ENCODE results near the gene CARD9. TPM values are rescaled to one million over a fixed set of nuclear protein-coding genes. Genes with fewer than 3 reads are reported as not detected.

CARD9 gene
- total RNA-seq, 1 donor from 2014 or later = 1.4 TPM

DNA sequence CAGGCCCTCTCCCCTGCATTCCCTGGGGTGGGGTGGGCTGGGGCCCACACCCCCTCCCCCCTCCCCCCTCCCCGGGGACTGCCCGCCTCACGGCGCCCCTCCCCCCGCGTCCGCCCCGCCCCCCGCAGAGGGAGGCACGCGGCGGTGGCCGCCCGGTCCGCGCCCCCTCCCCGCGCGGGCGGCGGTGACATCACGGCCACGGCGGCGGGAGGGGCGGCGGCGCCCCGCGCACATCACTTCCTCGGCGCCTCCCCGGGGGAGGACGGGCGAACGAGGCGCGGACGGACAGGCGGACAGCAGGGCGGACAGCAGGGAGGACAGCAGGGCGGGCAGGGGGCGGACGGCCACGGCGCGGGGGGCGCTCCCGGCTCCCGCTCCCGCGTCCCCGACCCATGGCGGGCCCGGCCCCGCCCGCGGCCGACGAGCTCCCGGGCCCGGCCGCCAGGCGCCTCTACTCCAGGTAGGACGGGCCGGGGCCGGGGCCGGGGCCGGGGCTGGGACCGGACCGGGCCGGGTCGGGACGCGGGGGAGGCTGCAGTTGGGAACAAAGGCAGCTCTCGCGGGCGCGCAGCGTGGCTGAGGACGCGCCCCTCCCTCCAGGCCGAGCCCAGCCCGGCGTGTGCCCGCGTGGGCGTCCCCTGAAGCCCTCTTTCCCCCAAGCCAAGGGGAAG is 46.0 kb downstream of the CARD9 start, which contains the start of gene GPSM1:
Gene GPSM1, plus strand, starts transcription at position 236 of the 671 bp plus-strand sequence. Its CDS starts 157 bp downstream, at position 393.
- H3K4me3 Mint-ChIP-seq = peak within 1 kb of the TSS; percentile 94
- peaks cover 15% of the 10 kb centered on the region for H3K4me1 Mint-ChIP-seq
- DNase-seq (ENCODE audit: low read depth, low spot score) = no peak
- peaks cover 3% of the 10 kb centered on the region for H3K27me3 Mint-ChIP-seq (ENCODE audit: low read depth)
- peak within 1 kb of the TSS; percentile 80 for H3K27ac Mint-ChIP-seq (ENCODE audit: unreplicated experiment)
- TF ChIP-seq, protein P1, sequence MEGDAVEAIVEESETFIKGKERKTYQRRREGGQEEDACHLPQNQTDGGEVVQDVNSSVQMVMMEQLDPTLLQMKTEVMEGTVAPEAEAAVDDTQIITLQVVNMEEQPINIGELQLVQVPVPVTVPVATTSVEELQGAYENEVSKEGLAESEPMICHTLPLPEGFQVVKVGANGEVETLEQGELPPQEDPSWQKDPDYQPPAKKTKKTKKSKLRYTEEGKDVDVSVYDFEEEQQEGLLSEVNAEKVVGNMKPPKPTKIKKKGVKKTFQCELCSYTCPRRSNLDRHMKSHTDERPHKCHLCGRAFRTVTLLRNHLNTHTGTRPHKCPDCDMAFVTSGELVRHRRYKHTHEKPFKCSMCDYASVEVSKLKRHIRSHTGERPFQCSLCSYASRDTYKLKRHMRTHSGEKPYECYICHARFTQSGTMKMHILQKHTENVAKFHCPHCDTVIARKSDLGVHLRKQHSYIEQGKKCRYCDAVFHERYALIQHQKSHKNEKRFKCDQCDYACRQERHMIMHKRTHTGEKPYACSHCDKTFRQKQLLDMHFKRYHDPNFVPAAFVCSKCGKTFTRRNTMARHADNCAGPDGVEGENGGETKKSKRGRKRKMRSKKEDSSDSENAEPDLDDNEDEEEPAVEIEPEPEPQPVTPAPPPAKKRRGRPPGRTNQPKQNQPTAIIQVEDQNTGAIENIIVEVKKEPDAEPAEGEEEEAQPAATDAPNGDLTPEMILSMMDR (conservative IDR thresholded peaks at IDR 0.05) = peak; percentile 5
- H3K36me3 Mint-ChIP-seq (ENCODE audit: low read depth) = no peaks in the 10 kb centered on the region
- no peaks in the 10 kb centered on the region for H3K9me3 Mint-ChIP-seq

DNA sequence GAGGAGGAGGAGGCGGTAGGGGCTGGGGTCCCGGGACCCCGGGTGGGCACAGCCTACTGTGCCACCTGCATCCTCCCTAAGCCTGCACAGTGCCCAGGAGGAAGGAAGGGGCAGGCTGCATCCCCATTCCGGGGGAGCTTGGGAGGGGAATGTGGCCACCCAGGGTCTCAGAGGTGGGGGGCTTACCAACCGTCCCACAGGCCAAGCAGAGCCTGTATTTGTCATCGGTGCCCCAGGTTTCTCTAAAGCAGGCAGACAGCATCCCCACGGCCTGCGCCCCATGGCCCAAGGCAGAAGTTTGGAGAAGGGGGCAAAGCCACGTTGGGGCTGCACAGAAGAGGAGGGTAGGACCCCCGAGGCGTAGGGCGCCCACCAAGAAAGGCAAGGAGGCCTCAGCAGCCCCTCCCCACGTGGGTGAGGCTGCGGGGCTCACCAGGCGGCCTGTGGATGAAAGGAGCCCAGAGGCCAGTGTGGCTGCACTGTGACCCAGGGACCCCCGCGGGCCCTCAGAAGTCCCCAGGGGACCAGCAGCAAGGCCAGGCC is 46.6 kb downstream of the CARD9 start:
- Mint-ChIP-seq H3K36me3 (ENCODE audit: low read depth) (no peaks in the 10 kb centered on the region), H3K4me1 (peaks cover 15% of the 10 kb centered on the region), H3K27ac (ENCODE audit: unreplicated experiment) (no peak overlapping the region), H3K27me3 (ENCODE audit: low read depth) (peaks cover 3% of the 10 kb centered on the region), H3K4me3 (peak overlapping the region; percentile 84), H3K9me3 (no peaks in the 10 kb centered on the region)
- TF ChIP-seq, protein P1 (conservative IDR thresholded peaks at IDR 0.05) = no peak
- no peak for DNase-seq (ENCODE audit: low read depth, low spot score)

DNA sequence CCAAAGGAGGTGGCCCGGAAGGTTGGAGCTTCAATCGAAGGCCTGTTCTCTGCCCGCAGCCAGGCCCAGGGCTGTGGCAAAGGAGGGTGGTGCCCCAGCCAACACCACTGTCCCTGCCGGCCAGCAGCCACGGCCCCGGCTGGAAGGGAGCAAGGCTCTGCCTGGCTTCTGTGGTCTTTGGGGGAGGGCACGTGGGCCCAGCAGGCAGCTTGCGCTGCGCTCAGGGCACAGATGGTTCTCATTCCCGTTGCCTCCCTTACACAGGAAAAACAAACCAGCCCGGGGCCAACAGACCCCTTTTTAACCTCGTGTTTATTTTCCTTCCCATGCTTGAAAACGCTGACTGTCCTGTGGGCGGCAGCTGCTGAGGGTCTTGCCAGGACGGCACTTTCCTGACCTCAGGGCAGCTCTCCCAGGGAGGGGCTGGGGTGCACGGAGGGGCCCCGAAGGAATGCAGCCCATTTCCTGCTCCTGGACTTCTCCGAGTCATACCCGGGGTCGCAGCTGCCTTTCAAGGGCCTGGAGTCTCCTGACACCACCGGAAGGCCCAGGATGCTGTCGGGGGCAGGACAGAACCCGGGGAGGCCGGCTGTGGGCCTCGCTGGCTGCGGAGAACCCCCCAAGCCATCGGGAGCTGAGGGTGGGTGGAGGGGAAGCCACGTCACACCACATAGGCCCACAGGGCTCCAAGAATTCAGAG is 47.3 kb downstream of the CARD9 start:
- TF ChIP-seq, protein P1 (conservative IDR thresholded peaks at IDR 0.05) = no peak
- H3K36me3 Mint-ChIP-seq (ENCODE audit: low read depth) = no peaks in the 10 kb centered on the region
- DNase-seq (ENCODE audit: low read depth, low spot score) = peak; percentile 48
- peaks cover 3% of the 10 kb centered on the region for H3K27me3 Mint-ChIP-seq (ENCODE audit: low read depth)
- peak overlapping the region; percentile 50 for H3K27ac Mint-ChIP-seq (ENCODE audit: unreplicated experiment)
- H3K4me3 Mint-ChIP-seq = peak overlapping the region; percentile 72
- H3K9me3 Mint-ChIP-seq = no peaks in the 10 kb centered on the region
- peaks cover 15% of the 10 kb centered on the region for H3K4me1 Mint-ChIP-seq

DNA sequence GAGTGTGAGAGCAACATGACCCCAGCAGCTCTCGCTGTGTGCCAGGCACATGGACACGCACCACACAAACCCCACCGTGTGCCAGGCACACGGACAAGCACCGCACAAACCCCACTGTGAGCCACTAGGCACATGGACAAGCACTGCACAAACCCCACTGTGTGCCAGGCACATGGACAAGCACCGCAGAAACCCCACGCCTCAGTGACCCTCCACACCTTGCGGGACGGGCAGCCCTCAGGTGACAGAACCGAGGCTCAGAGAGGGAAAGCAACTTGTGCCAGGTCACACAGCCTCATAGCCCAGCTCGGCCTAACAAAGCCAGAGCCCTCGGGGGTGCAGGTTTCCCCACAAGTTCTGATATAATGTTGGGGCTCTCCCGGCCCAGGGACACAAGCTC is 48.1 kb downstream of the CARD9 start:
- Mint-ChIP-seq H3K27ac (ENCODE audit: unreplicated experiment) (no peak overlapping the region), H3K9me3 (no peaks in the 10 kb centered on the region), H3K4me1 (peaks cover 15% of the 10 kb centered on the region), H3K36me3 (ENCODE audit: low read depth) (no peaks in the 10 kb centered on the region), H3K4me3 (peak overlapping the region; percentile 72), H3K27me3 (ENCODE audit: low read depth) (peaks cover 3% of the 10 kb centered on the region)
- TF ChIP-seq, protein P1 (conservative IDR thresholded peaks at IDR 0.05) = no peak
- DNase-seq (ENCODE audit: low read depth, low spot score) = no peak

DNA sequence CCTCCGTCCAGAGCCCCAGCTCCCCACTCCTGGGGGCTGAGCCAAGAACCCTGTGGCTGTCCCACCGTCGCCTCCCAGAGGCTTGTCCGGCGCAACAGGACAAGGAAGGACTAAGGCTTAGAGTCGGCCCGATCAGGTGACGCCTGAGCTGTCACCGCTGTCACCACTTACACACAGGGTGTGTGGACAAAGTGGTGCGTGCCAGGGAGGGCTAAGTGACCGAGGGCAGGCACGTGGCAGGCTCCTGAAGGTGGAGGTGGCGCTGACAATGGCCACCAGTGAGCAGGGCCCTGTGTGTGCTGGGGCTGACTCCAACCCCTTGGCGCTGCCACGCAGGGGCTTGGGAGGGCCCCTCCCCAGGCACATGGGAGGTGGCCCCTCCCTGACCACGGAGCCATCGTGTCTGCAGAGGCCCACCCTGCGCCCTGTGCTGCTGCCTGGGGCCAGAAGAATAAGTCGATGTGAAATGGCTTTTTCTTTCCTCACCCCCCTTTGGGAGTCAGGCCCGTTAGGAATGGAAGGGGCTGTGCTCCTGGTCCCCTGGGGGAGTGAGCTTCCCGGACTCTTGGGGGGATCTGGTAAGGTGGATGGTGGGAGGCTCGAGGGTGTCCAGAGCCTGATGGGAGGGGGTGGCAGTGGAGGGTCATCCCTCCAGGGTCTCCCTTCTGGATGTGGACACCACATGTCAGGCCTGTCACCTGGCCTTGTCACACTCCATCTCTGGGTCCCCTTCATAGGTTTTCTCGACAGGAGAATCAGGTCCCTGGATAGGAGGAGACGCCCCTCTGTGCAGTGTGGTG is 48.8 kb downstream of the CARD9 start:
- Mint-ChIP-seq H3K9me3 (no peaks in the 10 kb centered on the region), H3K27me3 (ENCODE audit: low read depth) (peaks cover 3% of the 10 kb centered on the region), H3K4me1 (peaks cover 15% of the 10 kb centered on the region), H3K36me3 (ENCODE audit: low read depth) (no peaks in the 10 kb centered on the region), H3K4me3 (no peak overlapping the region), H3K27ac (ENCODE audit: unreplicated experiment) (no peak overlapping the region)
- DNase-seq (ENCODE audit: low read depth, low spot score) = no peak
- TF ChIP-seq, protein P1 (conservative IDR thresholded peaks at IDR 0.05) = peak; percentile 14
